ENCODE results near the gene DOCK10. TPM values are rescaled to one million over a fixed set of nuclear protein-coding genes. Genes with fewer than 3 reads are reported as not detected.

Gene DOCK10
- polyA plus RNA-seq, 4 donors: 2.3 to 6.8 (median 3.5) TPM

- no peaks in the 10 kb centered on the region for H3K36me3 ChIP-seq (ENCODE audit: control insufficient read depth in 3 of 3, insufficient read depth in 2 of 3, low read depth in 1 of 3, low read length in 3 of 3)
- no peaks in the 10 kb centered on the region for H3K27me3 ChIP-seq (ENCODE audit: control insufficient read depth in 3 of 3, insufficient read depth in 3 of 3, low read length in 3 of 3)
- FAIRE-seq: no peak
- H3K27ac ChIP-seq (ENCODE audit: low read depth in 1 of 3, low read length in 2 of 3): no peak overlapping the region
- 92 to 93% (median 93%) methylated on average over 3 of the region's 3 CpGs for WGBS, 3 donors
- no peak overlapping the region for H3K4me3 ChIP-seq (ENCODE audit: low read depth in 1 of 3, low read length in 3 of 3)
- no peak for DNase-seq
- no peaks in the 10 kb centered on the region for H3K9me3 ChIP-seq (ENCODE audit: control insufficient read depth in 2 of 2, insufficient read depth in 1 of 2, low read depth in 1 of 2, low read length in 1 of 2)
- H3K4me1 ChIP-seq (ENCODE audit: control insufficient read depth in 3 of 3, insufficient read depth in 2 of 3, low read depth in 1 of 3, low read length in 2 of 3): peaks cover 0 to 5% (median 0%) of the 10 kb centered on the region in 3 donors
These were observed 83.4 kb downstream of the DOCK10 start for GRCh38 chr2:224958873-224959272.

- 86 to 97% (median 93%) methylated on average over 3 of the region's 3 CpGs for WGBS, 3 donors
- no peak for DNase-seq
- H3K4me3 ChIP-seq (ENCODE audit: low read depth in 1 of 3, low read length in 3 of 3): no peak overlapping the region
- no peaks in the 10 kb centered on the region for H3K27me3 ChIP-seq (ENCODE audit: control insufficient read depth in 3 of 3, insufficient read depth in 3 of 3, low read length in 3 of 3)
- no peak for FAIRE-seq
- H3K36me3 ChIP-seq (ENCODE audit: control insufficient read depth in 3 of 3, insufficient read depth in 2 of 3, low read depth in 1 of 3, low read length in 3 of 3): no peaks in the 10 kb centered on the region
- peaks cover 0 to 5% (median 0%) of the 10 kb centered on the region in 3 donors for H3K4me1 ChIP-seq (ENCODE audit: control insufficient read depth in 3 of 3, insufficient read depth in 2 of 3, low read depth in 1 of 3, low read length in 2 of 3)
- H3K27ac ChIP-seq (ENCODE audit: low read depth in 1 of 3, low read length in 2 of 3): peak overlapping the region in 1 of 3 donors; percentile 75
- H3K9me3 ChIP-seq (ENCODE audit: control insufficient read depth in 2 of 2, insufficient read depth in 1 of 2, low read depth in 1 of 2, low read length in 1 of 2): no peaks in the 10 kb centered on the region
These were observed 83.8 kb downstream of the DOCK10 start for GRCh38 chr2:224958462-224958857.

- H3K9me3 ChIP-seq (ENCODE audit: control insufficient read depth in 2 of 2, insufficient read depth in 1 of 2, low read depth in 1 of 2, low read length in 1 of 2): no peaks in the 10 kb centered on the region
- no peak overlapping the region for H3K4me3 ChIP-seq (ENCODE audit: low read depth in 1 of 3, low read length in 3 of 3)
- peak overlapping the region in 2 of 3 donors; percentile 5 to 75 for H3K27ac ChIP-seq (ENCODE audit: low read depth in 1 of 3, low read length in 2 of 3)
- H3K4me1 ChIP-seq (ENCODE audit: control insufficient read depth in 3 of 3, insufficient read depth in 2 of 3, low read depth in 1 of 3, low read length in 2 of 3): peaks cover 0 to 5% (median 0%) of the 10 kb centered on the region in 3 donors
- no peaks in the 10 kb centered on the region for H3K27me3 ChIP-seq (ENCODE audit: control insufficient read depth in 3 of 3, insufficient read depth in 3 of 3, low read length in 3 of 3)
- DNase-seq: no peak
- H3K36me3 ChIP-seq (ENCODE audit: control insufficient read depth in 3 of 3, insufficient read depth in 2 of 3, low read depth in 1 of 3, low read length in 3 of 3): no peaks in the 10 kb centered on the region
- 57 to 66% (median 66%) methylated on average over 8 of the region's 8 CpGs for WGBS, 3 donors
- no peak for FAIRE-seq
These were observed 84.5 kb downstream of the DOCK10 start for GRCh38 chr2:224957540-224958461.

- Histone ChIP-seq H3K27ac (ENCODE audit: low read depth in 1 of 3, low read length in 2 of 3) (no peak overlapping the region), H3K4me1 (ENCODE audit: control insufficient read depth in 3 of 3, insufficient read depth in 2 of 3, low read depth in 1 of 3, low read length in 2 of 3) (peaks cover 0 to 5% (median 0%) of the 10 kb centered on the region in 3 donors), H3K27me3 (ENCODE audit: control insufficient read depth in 3 of 3, insufficient read depth in 3 of 3, low read length in 3 of 3) (no peaks in the 10 kb centered on the region), H3K36me3 (ENCODE audit: control insufficient read depth in 3 of 3, insufficient read depth in 2 of 3, low read depth in 1 of 3, low read length in 3 of 3) (no peaks in the 10 kb centered on the region), H3K9me3 (ENCODE audit: control insufficient read depth in 2 of 2, insufficient read depth in 1 of 2, low read depth in 1 of 2, low read length in 1 of 2) (no peaks in the 10 kb centered on the region), H3K4me3 (ENCODE audit: low read depth in 1 of 3, low read length in 3 of 3) (no peak overlapping the region)
- FAIRE-seq (no peak), DNase-seq (no peak)
- 81 to 87% (median 82%) methylated on average over 3 of the region's 3 CpGs for WGBS, 3 donors
These were observed 85.6 kb downstream of the DOCK10 start for GRCh38 chr2:224956706-224957105.

- FAIRE-seq: no peak
- Histone ChIP-seq H3K27ac (ENCODE audit: low read depth in 1 of 3, low read length in 2 of 3) (no peak overlapping the region), H3K4me3 (ENCODE audit: low read depth in 1 of 3, low read length in 3 of 3) (no peak overlapping the region), H3K27me3 (ENCODE audit: control insufficient read depth in 3 of 3, insufficient read depth in 3 of 3, low read length in 3 of 3) (no peaks in the 10 kb centered on the region), H3K9me3 (ENCODE audit: control insufficient read depth in 2 of 2, insufficient read depth in 1 of 2, low read depth in 1 of 2, low read length in 1 of 2) (no peaks in the 10 kb centered on the region), H3K36me3 (ENCODE audit: control insufficient read depth in 3 of 3, insufficient read depth in 2 of 3, low read depth in 1 of 3, low read length in 3 of 3) (no peaks in the 10 kb centered on the region), H3K4me1 (ENCODE audit: control insufficient read depth in 3 of 3, insufficient read depth in 2 of 3, low read depth in 1 of 3, low read length in 2 of 3) (peaks cover 0 to 5% (median 0%) of the 10 kb centered on the region in 3 donors)
- DNase-seq: no peak
These were observed 87.3 kb downstream of the DOCK10 start for GRCh38 chr2:224954980-224955379.

- peak in 1 of 2 donors; percentile 62 for DNase-seq
- H3K27ac ChIP-seq (ENCODE audit: low read depth in 1 of 3, low read length in 2 of 3): no peak overlapping the region
- WGBS, 3 donors: 57 to 70% (median 63%) methylated on average over 6 of the region's 6 CpGs
- H3K4me1 ChIP-seq (ENCODE audit: control insufficient read depth in 3 of 3, insufficient read depth in 2 of 3, low read depth in 1 of 3, low read length in 2 of 3): peaks cover 0 to 5% (median 0%) of the 10 kb centered on the region in 3 donors
- no peak overlapping the region for H3K4me3 ChIP-seq (ENCODE audit: low read depth in 1 of 3, low read length in 3 of 3)
- H3K9me3 ChIP-seq (ENCODE audit: control insufficient read depth in 2 of 2, insufficient read depth in 1 of 2, low read depth in 1 of 2, low read length in 1 of 2): no peaks in the 10 kb centered on the region
- no peaks in the 10 kb centered on the region for H3K27me3 ChIP-seq (ENCODE audit: control insufficient read depth in 3 of 3, insufficient read depth in 3 of 3, low read length in 3 of 3)
- no peaks in the 10 kb centered on the region for H3K36me3 ChIP-seq (ENCODE audit: control insufficient read depth in 3 of 3, insufficient read depth in 2 of 3, low read depth in 1 of 3, low read length in 3 of 3)
- no peak for FAIRE-seq
These were observed 89.2 kb downstream of the DOCK10 start for GRCh38 chr2:224952936-224953657.

GRCh38 chr2:224951723-224952481 lies 90.4 kb downstream of the DOCK10 start:
- FAIRE-seq (no peak), DNase-seq (no peak)
- no peaks in the 10 kb centered on the region for H3K36me3 ChIP-seq (ENCODE audit: control insufficient read depth in 3 of 3, insufficient read depth in 2 of 3, low read depth in 1 of 3, low read length in 3 of 3)
- no peaks in the 10 kb centered on the region for H3K9me3 ChIP-seq (ENCODE audit: control insufficient read depth in 2 of 2, insufficient read depth in 1 of 2, low read depth in 1 of 2, low read length in 1 of 2)
- no peak overlapping the region for H3K4me3 ChIP-seq (ENCODE audit: low read depth in 1 of 3, low read length in 3 of 3)
- WGBS, 3 donors: 72 to 92% (median 82%) methylated on average over 7 of the region's 7 CpGs
- H3K27me3 ChIP-seq (ENCODE audit: control insufficient read depth in 3 of 3, insufficient read depth in 3 of 3, low read length in 3 of 3): no peaks in the 10 kb centered on the region
- H3K27ac ChIP-seq (ENCODE audit: low read depth in 1 of 3, low read length in 2 of 3): peak overlapping the region in 2 of 3 donors; percentile 39 to 41
- peaks cover 0 to 5% (median 0%) of the 10 kb centered on the region in 3 donors for H3K4me1 ChIP-seq (ENCODE audit: control insufficient read depth in 3 of 3, insufficient read depth in 2 of 3, low read depth in 1 of 3, low read length in 2 of 3)

- H3K9me3 ChIP-seq (ENCODE audit: control insufficient read depth in 2 of 2, insufficient read depth in 1 of 2, low read depth in 1 of 2, low read length in 1 of 2): no peaks in the 10 kb centered on the region
- no peaks in the 10 kb centered on the region for H3K36me3 ChIP-seq (ENCODE audit: control insufficient read depth in 3 of 3, insufficient read depth in 2 of 3, low read depth in 1 of 3, low read length in 3 of 3)
- 58 to 70% (median 67%) methylated on average over 4 of the region's 4 CpGs for WGBS, 3 donors
- H3K4me3 ChIP-seq (ENCODE audit: low read depth in 1 of 3, low read length in 3 of 3): no peak overlapping the region
- H3K27me3 ChIP-seq (ENCODE audit: control insufficient read depth in 3 of 3, insufficient read depth in 3 of 3, low read length in 3 of 3): no peaks in the 10 kb centered on the region
- peak overlapping the region in 1 of 3 donors; percentile 38 for H3K27ac ChIP-seq (ENCODE audit: low read depth in 1 of 3, low read length in 2 of 3)
- DNase-seq: no peak
- no peak for FAIRE-seq
- H3K4me1 ChIP-seq (ENCODE audit: control insufficient read depth in 3 of 3, insufficient read depth in 2 of 3, low read depth in 1 of 3, low read length in 2 of 3): no peaks in the 10 kb centered on the region
These were observed 93.4 kb downstream of the DOCK10 start for GRCh38 chr2:224948859-224949258.
